ENCODE measurements around the gene R3HDM2. TPM values are rescaled to one million over a fixed set of nuclear protein-coding genes. Genes with fewer than 3 reads are reported as not detected.
A peak's percentile ranks its signal among the peaks of the same experiment; 100 is the strongest.

The R3HDM2 gene
- total and polyA plus RNA-seq, 7 experiments from 2014 or later: 13.7 to 145 (median 111) TPM

DNA sequence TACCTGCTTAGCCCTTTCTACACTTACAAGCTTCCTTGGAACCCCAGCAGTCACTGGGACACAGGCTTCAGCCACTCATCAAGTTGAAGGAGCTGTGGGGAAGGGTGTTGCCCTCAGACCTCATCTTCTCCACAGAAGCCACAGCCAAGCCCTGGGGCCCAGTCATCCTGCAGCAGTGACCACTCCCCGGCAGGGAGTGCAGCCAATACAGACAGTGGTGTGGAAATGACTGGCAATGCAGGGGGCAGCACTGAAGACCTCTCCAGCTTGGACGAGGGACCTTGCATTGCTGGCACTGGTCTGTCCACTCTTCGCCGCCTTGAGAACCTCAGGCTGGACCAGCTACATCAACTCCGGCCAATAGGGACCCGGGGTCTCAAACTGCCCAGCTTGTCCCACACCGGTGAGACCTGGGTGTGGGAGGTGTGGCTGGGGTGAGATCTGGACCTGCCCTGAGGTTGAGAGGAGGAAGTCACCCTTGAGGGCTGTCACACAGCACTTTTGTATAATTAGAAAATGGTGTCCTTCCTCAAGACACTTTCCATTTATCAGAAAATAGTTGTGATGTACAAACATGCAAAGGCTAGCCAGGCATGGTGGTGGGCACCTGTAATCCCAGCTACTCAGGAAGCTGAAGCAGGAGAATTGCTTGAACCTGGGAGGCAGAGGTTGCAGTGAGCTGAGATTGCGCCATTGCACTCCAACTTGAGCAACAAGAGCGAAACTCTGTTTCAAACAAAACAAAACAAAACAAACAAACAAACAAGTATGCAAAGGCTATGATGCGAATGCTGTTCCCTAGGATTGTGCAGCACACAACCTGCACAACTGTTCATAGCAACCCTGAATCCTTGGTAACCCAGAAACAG is 38.7 kb upstream of the R3HDM2 start:
- Mint-ChIP-seq H3K9me3 (no peaks in the 10 kb centered on the region), H3K27ac (peak overlapping the region in 5 of 9 donors; percentile 10 to 56 (median 41)), H3K4me3 (no peak overlapping the region), H3K4me1 (peaks cover 34 to 52% (median 45%) of the 10 kb centered on the region in 7 donors), H3K27me3 (no peaks in the 10 kb centered on the region), H3K36me3 (peaks cover 14 to 49% (median 34%) of the 10 kb centered on the region in 5 donors)
- peaks cover 20 to 72% (median 34%) of the 10 kb centered on the region in 3 experiments for H3K36me3 ChIP-seq (ENCODE audit: control insufficient read depth in 2 of 3, insufficient read depth in 3 of 3, low read length in 3 of 3)
- DNase-seq: no peak
- peaks cover 12 to 28% of the 10 kb centered on the region in 2 donors for H3K4me1 ChIP-seq (ENCODE audit: control insufficient read depth in 2 of 2, insufficient read depth in 2 of 2, low read length in 2 of 2)
- ChIA-PET CTCF (interaction anchor here (0.7 to 0.9 kb wide), 2 partner anchors 9 to 151 kb away, joined by 3 to 4 read pairs; no protein-coding TSS in a partner anchor), POLR2A (interaction anchor here (1.0 to 1.6 kb wide), 3 partner anchors 9 to 11 kb away, joined by 3 to 8 read pairs (median 3); no protein-coding TSS in a partner anchor)
- intact Hi-C loops (cut with micrococcal nuclease): no loop called here
- H3K27me3 ChIP-seq (ENCODE audit: control insufficient read depth in 2 of 2, insufficient read depth in 2 of 2, low read length in 2 of 2): no peaks in the 10 kb centered on the region
- no peak overlapping the region for H3K27ac ChIP-seq (ENCODE audit: low read depth, low read length)
- no peaks in the 10 kb centered on the region for H3K9me3 ChIP-seq (ENCODE audit: control insufficient read depth in 2 of 3, low read length in 3 of 3)
- H3K4me3 ChIP-seq (ENCODE audit: low read length): no peak overlapping the region
- peak; percentile 6 for ATAC-seq

DNA sequence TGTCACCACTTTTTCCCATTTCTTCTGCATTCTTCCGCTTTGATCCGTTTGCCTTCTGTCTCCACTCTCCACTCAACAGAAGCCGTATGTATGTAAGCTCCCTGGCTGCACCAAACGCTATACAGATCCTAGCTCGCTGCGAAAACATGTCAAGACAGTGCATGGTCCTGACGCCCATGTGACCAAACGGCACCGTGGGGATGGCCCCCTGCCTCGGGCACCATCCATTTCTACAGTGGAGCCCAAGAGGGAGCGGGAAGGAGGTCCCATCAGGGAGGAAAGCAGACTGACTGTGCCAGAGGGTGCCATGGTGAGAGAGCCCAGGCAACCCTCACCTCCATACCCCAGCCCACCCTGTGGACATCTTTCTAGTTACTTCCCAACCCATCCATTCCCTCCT is 37.1 kb upstream of the R3HDM2 start:
- no peak for DNase-seq
- H3K9me3 Mint-ChIP-seq: no peaks in the 10 kb centered on the region
- POLR2A ChIA-PET: no interaction called here
- H3K27me3 ChIP-seq (ENCODE audit: control insufficient read depth in 2 of 2, insufficient read depth in 2 of 2, low read length in 2 of 2): no peaks in the 10 kb centered on the region
- no peak overlapping the region for H3K4me3 ChIP-seq (ENCODE audit: low read length)
- H3K27ac ChIP-seq (ENCODE audit: low read depth, low read length): no peak overlapping the region
- intact Hi-C loops (cut with micrococcal nuclease): no loop called here
- H3K9me3 ChIP-seq (ENCODE audit: control insufficient read depth in 2 of 3, low read length in 3 of 3): no peaks in the 10 kb centered on the region
- CTCF ChIA-PET: interaction anchor here (0.7 kb wide), 1 partner anchor 10 kb away, joined by 4 read pairs; no protein-coding TSS in a partner anchor
- H3K4me1 ChIP-seq (ENCODE audit: control insufficient read depth in 2 of 2, insufficient read depth in 2 of 2, low read length in 2 of 2): peaks cover 6 to 18% of the 10 kb centered on the region in 2 donors
- H3K36me3 Mint-ChIP-seq: peaks cover 11 to 37% (median 23%) of the 10 kb centered on the region in 5 donors
- peak overlapping the region in 6 of 9 donors; percentile 34 to 83 (median 72) for H3K27ac Mint-ChIP-seq
- H3K4me1 Mint-ChIP-seq: peaks cover 25 to 38% (median 33%) of the 10 kb centered on the region in 7 donors
- H3K4me3 Mint-ChIP-seq: peak overlapping the region in 1 of 10 donors; percentile 13
- H3K27me3 Mint-ChIP-seq: no peaks in the 10 kb centered on the region
- peaks cover 8 to 57% (median 21%) of the 10 kb centered on the region in 3 experiments for H3K36me3 ChIP-seq (ENCODE audit: control insufficient read depth in 2 of 3, insufficient read depth in 3 of 3, low read length in 3 of 3)
- peak; percentile 10 for ATAC-seq

DNA sequence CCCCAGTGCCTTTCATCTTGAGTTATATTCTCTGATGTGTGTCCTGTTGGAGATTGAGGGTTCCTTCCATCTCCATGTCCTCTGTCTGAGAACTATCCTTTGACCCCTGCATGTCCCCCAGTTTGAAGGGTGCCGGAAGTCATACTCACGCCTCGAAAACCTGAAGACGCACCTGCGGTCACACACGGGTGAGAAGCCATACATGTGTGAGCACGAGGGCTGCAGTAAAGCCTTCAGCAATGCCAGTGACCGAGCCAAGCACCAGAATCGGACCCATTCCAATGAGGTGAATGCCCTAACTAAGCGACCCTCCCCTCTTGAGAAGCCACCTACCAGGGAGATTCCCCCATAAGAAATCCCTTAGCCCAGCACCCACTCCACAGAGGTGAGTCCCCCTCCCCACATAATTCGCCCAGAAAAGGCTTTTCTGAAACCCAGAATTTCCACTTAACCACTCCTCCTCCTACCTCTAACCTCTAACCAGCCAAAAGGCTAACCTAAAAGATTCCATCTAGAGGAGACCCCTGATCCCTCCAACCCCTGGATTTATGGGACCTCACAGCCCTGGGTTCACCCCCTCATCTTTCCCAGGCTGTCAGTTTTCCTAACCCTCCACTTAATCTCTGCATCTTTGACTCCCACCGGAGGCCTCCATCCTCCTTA is 36.5 kb upstream of the R3HDM2 start:
- Histone ChIP-seq H3K9me3 (ENCODE audit: control insufficient read depth in 2 of 3, low read length in 3 of 3) (no peaks in the 10 kb centered on the region), H3K27ac (ENCODE audit: low read depth, low read length) (no peak overlapping the region), H3K4me1 (ENCODE audit: control insufficient read depth in 2 of 2, insufficient read depth in 2 of 2, low read length in 2 of 2) (peaks cover 6 to 22% of the 10 kb centered on the region in 2 donors), H3K36me3 (ENCODE audit: control insufficient read depth in 2 of 3, insufficient read depth in 3 of 3, low read length in 3 of 3) (peaks cover 3 to 52% (median 15%) of the 10 kb centered on the region in 3 experiments), H3K4me3 (ENCODE audit: low read length) (no peak overlapping the region), H3K27me3 (ENCODE audit: control insufficient read depth in 2 of 2, insufficient read depth in 2 of 2, low read length in 2 of 2) (no peaks in the 10 kb centered on the region)
- CTCF ChIA-PET: interaction anchor here (2.5 kb wide), 1 partner anchor 9 kb away, joined by 10 read pairs; no protein-coding TSS in a partner anchor
- Mint-ChIP-seq H3K9me3 (no peaks in the 10 kb centered on the region), H3K27ac (peak overlapping the region in 7 of 9 donors; percentile 27 to 83 (median 69)), H3K36me3 (peaks cover 11 to 31% (median 19%) of the 10 kb centered on the region in 5 donors), H3K4me1 (peaks cover 25 to 38% (median 33%) of the 10 kb centered on the region in 7 donors), H3K4me3 (peak overlapping the region in 1 of 10 donors; percentile 13), H3K27me3 (peaks cover 0 to 3% (median 0%) of the 10 kb centered on the region in 5 donors)
- POLR2A ChIA-PET: no interaction called here
- intact Hi-C loops (cut with micrococcal nuclease): no loop called here
- ATAC-seq: no peak
- DNase-seq: no peak

DNA sequence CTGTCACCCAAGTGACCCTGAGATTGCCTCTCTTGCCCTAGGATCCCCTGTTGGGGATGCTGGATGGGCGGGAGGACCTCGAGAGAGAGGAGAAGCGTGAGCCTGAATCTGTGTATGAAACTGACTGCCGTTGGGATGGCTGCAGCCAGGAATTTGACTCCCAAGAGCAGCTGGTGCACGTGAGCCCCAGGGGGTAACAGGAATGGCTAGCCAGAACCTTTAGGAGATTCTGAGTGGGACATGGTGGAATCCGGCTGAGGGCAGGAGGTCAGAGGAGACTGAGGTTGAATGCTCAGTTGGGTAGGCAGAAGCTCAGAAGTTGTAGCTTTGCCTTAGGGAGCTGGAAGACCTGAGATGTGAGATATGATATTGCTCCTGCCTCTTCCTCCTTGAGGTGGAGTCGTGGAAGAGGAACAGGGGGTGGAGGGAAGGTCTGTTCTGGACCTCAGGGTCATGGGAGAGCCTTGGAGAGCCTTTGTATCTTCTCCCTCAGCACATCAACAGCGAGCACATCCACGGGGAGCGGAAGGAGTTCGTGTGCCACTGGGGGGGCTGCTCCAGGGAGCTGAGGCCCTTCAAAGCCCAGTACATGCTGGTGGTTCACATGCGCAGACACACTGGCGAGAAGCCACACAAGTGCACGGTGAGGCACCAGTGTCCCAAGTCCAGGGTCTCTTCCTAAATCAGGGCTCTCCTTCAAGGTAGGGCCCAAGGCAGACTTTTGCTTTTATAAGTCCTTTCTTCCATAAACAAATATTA is 35.1 kb upstream of the R3HDM2 start:
- ChIA-PET POLR2A (interaction anchor here (1.0 to 2.1 kb wide), 6 partner anchors 9 to 53 kb away, joined by 3 to 14 read pairs (median 6); partner anchors contain the start of genes ARHGAP9, INHBE and MARS1), CTCF (interaction anchor here (0.6 to 2.5 kb wide), 7 partner anchors 10 to 726 kb away, joined by 3 to 10 read pairs (median 3); no protein-coding TSS in a partner anchor)
- no peak overlapping the region for H3K27ac ChIP-seq (ENCODE audit: low read depth, low read length)
- peaks cover 0 to 37% (median 3%) of the 10 kb centered on the region in 3 experiments for H3K36me3 ChIP-seq (ENCODE audit: control insufficient read depth in 2 of 3, insufficient read depth in 3 of 3, low read length in 3 of 3)
- H3K27me3 ChIP-seq (ENCODE audit: control insufficient read depth in 2 of 2, insufficient read depth in 2 of 2, low read length in 2 of 2): no peaks in the 10 kb centered on the region
- H3K4me1 ChIP-seq (ENCODE audit: control insufficient read depth in 2 of 2, insufficient read depth in 2 of 2, low read length in 2 of 2): peaks cover 13 to 23% of the 10 kb centered on the region in 2 donors
- no peak overlapping the region for H3K4me3 ChIP-seq (ENCODE audit: low read length)
- H3K27ac Mint-ChIP-seq: peak overlapping the region in 8 of 9 donors; percentile 6 to 76 (median 66)
- H3K4me3 Mint-ChIP-seq: no peak overlapping the region
- H3K9me3 ChIP-seq (ENCODE audit: control insufficient read depth in 2 of 3, low read length in 3 of 3): no peaks in the 10 kb centered on the region
- no peaks in the 10 kb centered on the region for H3K9me3 Mint-ChIP-seq
- peaks cover 11 to 25% (median 15%) of the 10 kb centered on the region in 5 donors for H3K36me3 Mint-ChIP-seq
- H3K27me3 Mint-ChIP-seq: peaks cover 0 to 11% (median 4%) of the 10 kb centered on the region in 5 donors
- DNase-seq (no peak), ATAC-seq (no peak)
- intact Hi-C loops (cut with micrococcal nuclease): no loop called here
- H3K4me1 Mint-ChIP-seq: peaks cover 25 to 43% (median 34%) of the 10 kb centered on the region in 7 donors

DNA sequence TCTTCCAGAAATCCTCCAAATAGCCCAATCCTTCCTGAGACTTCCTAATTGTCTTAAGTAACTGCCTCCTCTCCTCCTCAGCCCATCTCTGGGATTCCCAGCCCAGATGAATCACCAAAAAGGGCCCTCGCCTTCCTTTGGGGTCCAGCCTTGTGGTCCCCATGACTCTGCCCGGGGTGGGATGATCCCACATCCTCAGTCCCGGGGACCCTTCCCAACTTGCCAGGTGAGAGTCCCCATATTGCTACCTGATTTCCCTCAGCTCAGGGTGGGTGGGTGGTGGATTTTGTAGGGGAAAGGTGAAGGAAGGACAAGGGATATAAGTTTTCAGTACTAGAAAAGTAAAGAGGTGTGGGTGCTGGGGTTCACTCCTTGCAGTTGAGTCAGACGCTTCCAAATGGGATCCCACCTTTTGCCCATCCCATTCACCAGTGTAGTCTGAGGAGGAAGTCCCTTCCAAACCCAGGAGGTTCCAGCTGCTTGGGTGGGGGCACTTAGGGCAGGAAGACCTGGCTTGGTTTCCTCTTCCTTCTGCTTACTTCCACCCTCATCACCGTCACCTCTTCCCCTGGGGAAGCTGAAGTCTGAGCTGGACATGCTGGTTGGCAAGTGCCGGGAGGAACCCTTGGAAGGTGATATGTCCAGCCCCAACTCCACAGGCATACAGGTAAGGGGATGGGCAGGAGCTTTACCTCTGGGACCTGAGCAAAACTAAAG is 34.3 kb upstream of the R3HDM2 start:
- ATAC-seq: no peak
- Histone ChIP-seq H3K27ac (ENCODE audit: low read depth, low read length) (no peak overlapping the region), H3K27me3 (ENCODE audit: control insufficient read depth in 2 of 2, insufficient read depth in 2 of 2, low read length in 2 of 2) (no peaks in the 10 kb centered on the region), H3K36me3 (ENCODE audit: control insufficient read depth in 2 of 3, insufficient read depth in 3 of 3, low read length in 3 of 3) (peaks cover 0 to 30% (median 0%) of the 10 kb centered on the region in 3 experiments), H3K4me1 (ENCODE audit: control insufficient read depth in 2 of 2, insufficient read depth in 2 of 2, low read length in 2 of 2) (peaks cover 20 to 25% of the 10 kb centered on the region in 2 donors), H3K4me3 (ENCODE audit: low read length) (no peak overlapping the region), H3K9me3 (ENCODE audit: control insufficient read depth in 2 of 3, low read length in 3 of 3) (no peaks in the 10 kb centered on the region)
- intact Hi-C loops (cut with micrococcal nuclease): no loop called here
- Mint-ChIP-seq H3K9me3 (no peaks in the 10 kb centered on the region), H3K27me3 (peaks cover 0 to 17% (median 7%) of the 10 kb centered on the region in 5 donors), H3K36me3 (peaks cover 11 to 25% (median 15%) of the 10 kb centered on the region in 5 donors), H3K4me1 (peaks cover 30 to 49% (median 39%) of the 10 kb centered on the region in 7 donors), H3K4me3 (peak overlapping the region in 2 of 10 donors; percentile 5 to 24), H3K27ac (peak overlapping the region in 6 of 9 donors; percentile 5 to 76 (median 52))
- ChIA-PET POLR2A (interaction anchor here (0.7 to 2.1 kb wide), 7 partner anchors 9 to 53 kb away, joined by 3 to 14 read pairs (median 5); partner anchors contain the start of genes ARHGAP9, INHBE and MARS1), CTCF (interaction anchor here (0.6 to 2.5 kb wide), 4 partner anchors 12 to 725 kb away, joined by 3 to 10 read pairs (median 4); no protein-coding TSS in a partner anchor)
- DNase-seq: no peak

Measured in naive thymus-derived CD4-positive, alpha-beta T cell (primary cell).